Peyer's patch (tissue), 4 donors: ENCODE results near the gene WDR64.

Source experiments
- POLR2A ChIP-seq, 2 donors: fragments of 450-650 bp; IDR thresholded peaks; one replicate each; pipeline ENCODE4 v1.5.1; 2017; ENCODE audit warnings: antibody characterized with exemption in 2 of 2, mild to moderate bottlenecking in 2 of 2, moderate library complexity in 2 of 2
- TF ChIP-seq, protein P1 (sequence below), 6 experiments: fragments of 450-650 bp in 4 of 6; fragments of 200-600 bp in 2 of 6; sonication (generic) in 1 of 6; IDR thresholded peaks; one replicate each; pipeline ENCODE4 v1.5.1; 2017 to 2019; ENCODE audit warnings: antibody characterized with exemption in 6 of 6, mild to moderate bottlenecking in 3 of 6, moderate library complexity in 1 of 6

DNA sequence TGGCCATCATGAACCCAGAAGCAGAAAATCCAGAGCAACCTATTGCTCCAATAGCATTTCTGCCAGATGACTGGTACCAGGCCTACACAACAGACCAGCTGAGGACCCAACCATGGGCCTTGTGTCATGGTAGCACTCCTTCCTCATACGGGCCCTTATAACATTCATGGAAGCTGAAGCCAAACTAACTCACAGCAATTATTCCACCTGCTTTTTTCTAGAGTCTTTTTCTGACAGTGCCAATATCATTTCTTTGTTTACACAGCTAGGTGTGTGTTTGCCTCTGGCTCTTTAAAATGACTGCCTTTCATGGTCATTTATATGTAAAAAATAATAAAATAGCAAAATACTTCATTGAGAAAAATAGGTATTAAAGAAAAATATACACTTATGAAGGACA is 3.9 kb upstream of the WDR64 start:
- TF ChIP-seq, protein P1, sequence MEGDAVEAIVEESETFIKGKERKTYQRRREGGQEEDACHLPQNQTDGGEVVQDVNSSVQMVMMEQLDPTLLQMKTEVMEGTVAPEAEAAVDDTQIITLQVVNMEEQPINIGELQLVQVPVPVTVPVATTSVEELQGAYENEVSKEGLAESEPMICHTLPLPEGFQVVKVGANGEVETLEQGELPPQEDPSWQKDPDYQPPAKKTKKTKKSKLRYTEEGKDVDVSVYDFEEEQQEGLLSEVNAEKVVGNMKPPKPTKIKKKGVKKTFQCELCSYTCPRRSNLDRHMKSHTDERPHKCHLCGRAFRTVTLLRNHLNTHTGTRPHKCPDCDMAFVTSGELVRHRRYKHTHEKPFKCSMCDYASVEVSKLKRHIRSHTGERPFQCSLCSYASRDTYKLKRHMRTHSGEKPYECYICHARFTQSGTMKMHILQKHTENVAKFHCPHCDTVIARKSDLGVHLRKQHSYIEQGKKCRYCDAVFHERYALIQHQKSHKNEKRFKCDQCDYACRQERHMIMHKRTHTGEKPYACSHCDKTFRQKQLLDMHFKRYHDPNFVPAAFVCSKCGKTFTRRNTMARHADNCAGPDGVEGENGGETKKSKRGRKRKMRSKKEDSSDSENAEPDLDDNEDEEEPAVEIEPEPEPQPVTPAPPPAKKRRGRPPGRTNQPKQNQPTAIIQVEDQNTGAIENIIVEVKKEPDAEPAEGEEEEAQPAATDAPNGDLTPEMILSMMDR (IDR thresholded peaks at IDR 0.05), result no peak
- no peak for TF ChIP-seq POLR2A (IDR thresholded peaks at IDR 0.05)
